Anterior cingulate cortex (tissue), 58 donors: ENCODE measurements around the gene MAN2B2.
"Not testable (repeated sequence)": the region's sequence is repeated elsewhere in the genome, so short reads cannot be mapped to it uniquely, and the experiment has no call there.

Source experiments
- DNase-seq, 58 donors: peaks; one replicate each; lab custom pipeline; 2025; lab: John Stamatoyannopoulos, UW

Gene MAN2B2

GRCh38 chr4:6659897-6660296 lies 84.9 kb downstream of the MAN2B2 start:
- no peak for DNase-seq

- DNase-seq = no peak
Measured at GRCh38 chr4:6660430-6660829, 85.4 kb downstream of the MAN2B2 start.

GRCh38 chr4:6662591-6662990 lies 87.6 kb downstream of the MAN2B2 start:
- DNase-seq = no peak

- DNase-seq = no peak
Measured at GRCh38 chr4:6663596-6664393, 88.8 kb downstream of the MAN2B2 start.

- DNase-seq = no peak
Measured at GRCh38 chr4:6665320-6665654, 90.3 kb downstream of the MAN2B2 start.

GRCh38 chr4:6668391-6668790 lies 93.4 kb downstream of the MAN2B2 start:
- DNase-seq = no peak

GRCh38 chr4:6671648-6672047 lies 96.7 kb downstream of the MAN2B2 start:
- no peak for DNase-seq

GRCh38 chr4:6672131-6672530 lies 97.1 kb downstream of the MAN2B2 start:
- DNase-seq = no peak

GRCh38 chr4:6672541-6673190 lies 97.7 kb downstream of the MAN2B2 start:
- not testable (repeated sequence) for DNase-seq
